ENCODE data around the gene RGS6. TPM values are rescaled to one million over a fixed set of nuclear protein-coding genes. Genes with fewer than 3 reads are reported as not detected.
"Not testable (repeated sequence)": the region's sequence is repeated elsewhere in the genome, so short reads cannot be mapped to it uniquely, and the experiment has no call there.

Gene RGS6
- total RNA-seq = 2.0 and 2.4 TPM in 2 replicates

GRCh38 chr14:71932229-71932981, at the start of gene RGS6:
Gene RGS6 (plus strand): TSS chr14:71932429.
- H3K9me3 Mint-ChIP-seq = no peaks in the 10 kb centered on the region
- DNase-seq (ENCODE audit: low spot score) = peak; percentile 11
- peak within 1 kb of the TSS; percentile 69 for H3K4me3 Mint-ChIP-seq
- H3K36me3 Mint-ChIP-seq (ENCODE audit: low read depth) = no peaks in the 10 kb centered on the region
- peaks cover 54% of the 10 kb centered on the region for H3K27me3 Mint-ChIP-seq (ENCODE audit: insufficient read depth)
- H3K27ac Mint-ChIP-seq = peak within 1 kb of the TSS; percentile 68
- intact Hi-C loops (cut with micrococcal nuclease) = loop anchor here (2.0 to 5.0 kb wide), 3 partner anchors 90 to 490 kb away; no protein-coding TSS in a partner anchor
- peaks cover 18% of the 10 kb centered on the region for H3K4me1 Mint-ChIP-seq (ENCODE audit: low read depth)

DNA sequence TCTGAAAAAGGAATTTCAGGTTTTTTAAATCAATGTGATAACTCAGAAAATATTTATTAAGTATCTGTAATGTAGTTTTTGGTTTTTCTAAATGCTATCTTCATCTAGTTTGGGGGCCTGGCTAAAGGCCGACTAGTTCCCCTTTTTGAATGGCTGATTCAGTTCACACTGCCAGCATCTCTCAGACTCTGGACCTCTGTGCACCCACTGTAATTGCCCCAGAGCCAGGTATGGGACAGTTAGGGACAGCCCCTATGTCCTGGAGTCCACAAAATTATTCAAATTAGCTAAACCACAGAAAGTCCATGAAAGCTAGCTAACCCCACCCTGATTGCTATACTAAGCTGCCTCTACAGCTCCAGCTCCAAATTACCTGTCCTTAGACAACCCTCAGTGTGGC, 49.1 kb upstream of the RGS6 start:
- Mint-ChIP-seq H3K36me3 (ENCODE audit: low read depth) (no peaks in the 10 kb centered on the region), H3K27ac (no peak overlapping the region), H3K4me1 (ENCODE audit: low read depth) (no peaks in the 10 kb centered on the region), H3K4me3 (no peak overlapping the region), H3K9me3 (no peaks in the 10 kb centered on the region), H3K27me3 (ENCODE audit: insufficient read depth) (peaks cover 6% of the 10 kb centered on the region)
- intact Hi-C loops (cut with micrococcal nuclease) = no loop called here
- no peak for DNase-seq (ENCODE audit: low spot score)

- no peaks in the 10 kb centered on the region for H3K36me3 Mint-ChIP-seq (ENCODE audit: low read depth)
- H3K27ac Mint-ChIP-seq = no peak overlapping the region
- no peaks in the 10 kb centered on the region for H3K4me1 Mint-ChIP-seq (ENCODE audit: low read depth)
- no peak overlapping the region for H3K4me3 Mint-ChIP-seq
- DNase-seq (ENCODE audit: low spot score) = no peak
- H3K9me3 Mint-ChIP-seq = no peaks in the 10 kb centered on the region
- H3K27me3 Mint-ChIP-seq (ENCODE audit: insufficient read depth) = peaks cover 9% of the 10 kb centered on the region
- intact Hi-C loops (cut with micrococcal nuclease) = no loop called here
Observed at GRCh38 chr14:71885301-71885700, 46.9 kb upstream of the RGS6 start.

GRCh38 chr14:71887802-71888201, 44.4 kb upstream of the RGS6 start:
- H3K36me3 Mint-ChIP-seq (ENCODE audit: low read depth); H3K27ac Mint-ChIP-seq; intact Hi-C loops (cut with micrococcal nuclease); DNase-seq (ENCODE audit: low spot score); H3K9me3 Mint-ChIP-seq; H3K4me1 Mint-ChIP-seq (ENCODE audit: low read depth); H3K4me3 Mint-ChIP-seq; H3K27me3 Mint-ChIP-seq (ENCODE audit: insufficient read depth): not testable (repeated sequence)

- Mint-ChIP-seq H3K27ac (no peak overlapping the region), H3K4me1 (ENCODE audit: low read depth) (no peaks in the 10 kb centered on the region), H3K4me3 (no peak overlapping the region), H3K36me3 (ENCODE audit: low read depth) (no peaks in the 10 kb centered on the region), H3K9me3 (no peaks in the 10 kb centered on the region), H3K27me3 (ENCODE audit: insufficient read depth) (peaks cover 6% of the 10 kb centered on the region)
- intact Hi-C loops (cut with micrococcal nuclease) = no loop called here
- DNase-seq (ENCODE audit: low spot score) = no peak
Observed at GRCh38 chr14:71890541-71890940, 41.7 kb upstream of the RGS6 start.

DNA sequence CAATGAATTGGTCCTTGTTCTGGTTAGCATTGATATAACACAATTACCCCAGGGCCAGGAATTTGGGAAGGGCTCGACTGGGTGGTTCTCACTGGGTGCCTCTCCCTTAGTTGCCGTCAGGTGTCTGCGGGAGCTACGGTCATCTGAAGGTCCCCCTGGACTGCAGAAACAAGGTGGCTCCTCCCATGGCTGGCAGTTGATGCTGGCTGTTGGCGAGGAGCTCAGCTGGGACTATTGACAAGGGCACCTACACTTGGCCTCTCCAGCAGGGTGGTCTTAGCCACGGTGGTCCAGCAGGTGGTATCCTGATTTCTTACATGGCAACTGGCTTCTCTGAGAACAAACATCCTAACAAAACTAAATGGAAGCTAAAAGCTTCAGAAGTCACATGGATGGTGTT, 41.0 kb upstream of the RGS6 start:
- intact Hi-C loops (cut with micrococcal nuclease) = no loop called here

GRCh38 chr14:71891970-71892369, 40.3 kb upstream of the RGS6 start:
- no peak overlapping the region for H3K27ac Mint-ChIP-seq
- no peaks in the 10 kb centered on the region for H3K9me3 Mint-ChIP-seq
- no peaks in the 10 kb centered on the region for H3K4me1 Mint-ChIP-seq (ENCODE audit: low read depth)
- H3K36me3 Mint-ChIP-seq (ENCODE audit: low read depth) = no peaks in the 10 kb centered on the region
- peaks cover 6% of the 10 kb centered on the region for H3K27me3 Mint-ChIP-seq (ENCODE audit: insufficient read depth)
- intact Hi-C loops (cut with micrococcal nuclease) = no loop called here
- DNase-seq (ENCODE audit: low spot score) = no peak
- no peak overlapping the region for H3K4me3 Mint-ChIP-seq

More for the DNA sequence above, 41.0 kb upstream of the RGS6 start:
- no peak for DNase-seq (ENCODE audit: low spot score)
- Mint-ChIP-seq H3K4me1 (ENCODE audit: low read depth) (no peaks in the 10 kb centered on the region), H3K27ac (no peak overlapping the region), H3K36me3 (ENCODE audit: low read depth) (no peaks in the 10 kb centered on the region), H3K27me3 (ENCODE audit: insufficient read depth) (peaks cover 6% of the 10 kb centered on the region), H3K4me3 (no peak overlapping the region), H3K9me3 (no peaks in the 10 kb centered on the region)

DNA sequence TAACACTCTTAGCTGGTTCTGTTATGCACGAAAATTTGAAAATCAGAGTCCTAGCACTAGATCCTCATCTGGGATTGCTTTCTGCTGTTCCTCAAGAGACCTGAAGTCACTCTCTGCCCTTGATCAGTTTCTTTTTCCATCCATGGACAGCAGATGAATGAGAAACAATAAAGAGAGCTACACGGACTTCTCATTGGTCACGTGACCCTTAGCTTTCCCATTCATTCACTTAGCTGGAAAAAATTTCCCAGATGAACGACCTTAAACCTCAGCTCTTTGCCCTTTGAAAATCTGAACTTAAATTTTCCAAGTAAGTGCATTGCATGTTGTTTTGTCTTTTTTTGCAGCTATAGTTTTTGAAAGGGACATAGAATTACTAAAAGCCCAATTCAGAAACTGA, 27.2 kb upstream of the RGS6 start:
- Mint-ChIP-seq H3K27ac (no peak overlapping the region), H3K9me3 (no peaks in the 10 kb centered on the region), H3K4me3 (no peak overlapping the region), H3K36me3 (ENCODE audit: low read depth) (no peaks in the 10 kb centered on the region), H3K4me1 (ENCODE audit: low read depth) (no peaks in the 10 kb centered on the region), H3K27me3 (ENCODE audit: insufficient read depth) (peaks cover 9% of the 10 kb centered on the region)
- intact Hi-C loops (cut with micrococcal nuclease) = no loop called here
- DNase-seq (ENCODE audit: low spot score) = no peak

DNA sequence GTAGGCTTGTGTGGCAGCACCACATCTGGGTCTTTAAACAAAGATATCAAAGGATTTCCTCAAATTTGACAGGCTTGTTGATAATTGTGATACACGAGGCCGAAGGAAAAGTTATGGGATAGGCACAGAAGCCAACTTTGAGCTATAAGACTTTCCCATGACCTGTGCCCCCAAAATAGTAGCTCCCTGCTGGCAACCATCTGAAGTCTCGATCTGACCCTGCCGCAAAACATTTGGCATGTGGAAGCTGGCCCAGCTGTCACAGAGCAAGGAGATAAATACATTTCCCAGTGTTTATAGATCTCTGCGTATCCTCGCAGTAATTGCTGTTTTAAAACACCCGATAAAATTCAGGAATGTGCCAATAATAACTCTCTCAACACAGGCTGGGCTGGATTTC, 26.4 kb upstream of the RGS6 start:
- no peak for DNase-seq (ENCODE audit: low spot score)
- Mint-ChIP-seq H3K27ac (no peak overlapping the region), H3K27me3 (ENCODE audit: insufficient read depth) (peaks cover 9% of the 10 kb centered on the region), H3K4me3 (no peak overlapping the region), H3K9me3 (no peaks in the 10 kb centered on the region), H3K36me3 (ENCODE audit: low read depth) (no peaks in the 10 kb centered on the region), H3K4me1 (ENCODE audit: low read depth) (no peaks in the 10 kb centered on the region)
- intact Hi-C loops (cut with micrococcal nuclease) = no loop called here

GRCh38 chr14:71907793-71908515, 24.3 kb upstream of the RGS6 start:
- DNase-seq (ENCODE audit: low spot score) = no peak
- Mint-ChIP-seq H3K27me3 (ENCODE audit: insufficient read depth) (peaks cover 9% of the 10 kb centered on the region), H3K27ac (no peak overlapping the region), H3K36me3 (ENCODE audit: low read depth) (no peaks in the 10 kb centered on the region), H3K4me3 (no peak overlapping the region), H3K9me3 (no peaks in the 10 kb centered on the region), H3K4me1 (ENCODE audit: low read depth) (no peaks in the 10 kb centered on the region)
- intact Hi-C loops (cut with micrococcal nuclease) = no loop called here

DNA sequence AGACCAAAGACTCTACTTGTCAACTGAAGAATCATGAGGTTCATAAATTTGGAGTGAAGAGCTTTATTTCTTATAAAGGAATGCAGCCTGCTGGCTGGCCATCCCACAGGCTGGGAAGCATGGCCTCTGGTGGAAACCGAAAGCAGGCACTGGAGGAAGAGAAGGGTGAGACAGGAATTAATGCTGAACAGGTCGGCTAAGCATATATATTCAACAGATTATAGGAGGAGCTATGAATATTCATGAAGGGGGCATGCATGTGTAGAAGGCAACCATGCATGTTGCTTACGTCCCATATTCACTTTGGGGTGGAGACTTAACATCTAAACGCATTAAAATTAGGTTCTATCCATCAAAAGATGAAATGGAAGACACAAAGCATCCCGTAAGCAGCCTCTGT, 20.6 kb upstream of the RGS6 start:
- no peak for DNase-seq (ENCODE audit: low spot score)
- H3K4me3 Mint-ChIP-seq = no peak overlapping the region
- H3K9me3 Mint-ChIP-seq = no peaks in the 10 kb centered on the region
- no peaks in the 10 kb centered on the region for H3K36me3 Mint-ChIP-seq (ENCODE audit: low read depth)
- H3K27ac Mint-ChIP-seq = no peak overlapping the region
- intact Hi-C loops (cut with micrococcal nuclease) = no loop called here
- H3K27me3 Mint-ChIP-seq (ENCODE audit: insufficient read depth) = peaks cover 6% of the 10 kb centered on the region
- no peaks in the 10 kb centered on the region for H3K4me1 Mint-ChIP-seq (ENCODE audit: low read depth)

DNA sequence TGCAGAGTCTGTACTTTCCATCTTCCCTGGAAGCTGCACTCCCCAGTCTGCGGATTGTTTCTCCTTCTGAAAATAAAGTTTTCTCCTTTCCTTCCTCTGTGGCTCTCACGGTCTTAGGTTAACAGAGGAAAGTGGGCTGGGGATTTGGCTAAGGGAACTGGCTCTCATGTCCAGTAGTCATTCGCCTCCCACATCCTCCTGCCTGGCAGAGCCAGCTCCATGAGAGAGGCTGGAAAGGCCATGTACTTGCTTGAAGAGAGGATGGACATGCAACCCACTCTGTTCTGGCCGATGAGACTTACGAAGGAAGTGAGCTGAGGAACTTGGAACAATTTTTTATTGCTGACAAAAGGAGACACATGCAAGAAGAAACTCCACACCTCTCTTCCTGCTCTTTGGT, 18.9 kb upstream of the RGS6 start:
- Mint-ChIP-seq H3K27ac (no peak overlapping the region), H3K9me3 (no peaks in the 10 kb centered on the region), H3K27me3 (ENCODE audit: insufficient read depth) (no peaks in the 10 kb centered on the region), H3K36me3 (ENCODE audit: low read depth) (no peaks in the 10 kb centered on the region), H3K4me3 (no peak overlapping the region), H3K4me1 (ENCODE audit: low read depth) (no peaks in the 10 kb centered on the region)
- intact Hi-C loops (cut with micrococcal nuclease) = no loop called here
- no peak for DNase-seq (ENCODE audit: low spot score)

DNA sequence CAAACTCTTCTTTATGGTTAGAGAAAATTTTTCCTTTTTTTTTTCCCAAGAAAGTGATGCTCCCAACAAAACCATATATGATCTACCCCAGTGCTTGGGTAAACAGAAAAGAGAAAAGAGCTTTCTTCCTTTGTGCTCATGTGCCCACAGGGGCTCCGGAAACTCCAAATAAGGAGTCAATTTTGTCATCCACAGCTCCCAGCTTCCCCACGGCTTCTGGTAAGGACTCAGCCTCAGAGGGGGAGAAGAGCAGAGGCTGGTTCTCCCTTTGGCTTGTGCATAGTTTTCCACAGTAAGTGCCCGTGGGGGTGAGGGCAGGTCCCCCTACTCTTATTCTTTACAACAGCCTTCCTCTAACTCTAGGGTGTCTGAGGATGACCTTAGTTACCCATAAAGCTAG, 13.3 kb upstream of the RGS6 start:
- Mint-ChIP-seq H3K27me3 (ENCODE audit: insufficient read depth) (peaks cover 13% of the 10 kb centered on the region), H3K27ac (no peak overlapping the region), H3K9me3 (peaks cover 5% of the 10 kb centered on the region), H3K4me3 (no peak overlapping the region), H3K4me1 (ENCODE audit: low read depth) (no peaks in the 10 kb centered on the region), H3K36me3 (ENCODE audit: low read depth) (no peaks in the 10 kb centered on the region)
- DNase-seq (ENCODE audit: low spot score) = no peak
- intact Hi-C loops (cut with micrococcal nuclease) = no loop called here

Measured in activated T-helper 1 cell treated with anti-CD3 and anti-CD28 coated beads, Interleukin-12 subunit alpha, Interleukin-12 subunit beta, Interleukin-2, Interleukin-4 antibody, amounts not matched to agents 30 ng/mL and 10 ng/mL and 1 ng/mL, durations not matched to agents 14 hours and 24 hours and 36 hours (primary cell).